Activated naive CD4-positive, alpha-beta T cell treated with Interleukin-2 at 50 U/mL for 16 hours (primary cell): ENCODE results near the gene PFKM.
A peak's percentile ranks its signal among the peaks of the same experiment; 100 is the strongest.
"Not testable (repeated sequence)": the region's sequence is repeated elsewhere in the genome, so short reads cannot be mapped to it uniquely, and the experiment has no call there.

Experiments
- DNase-seq: peaks from one replicate; pipeline ENCODE4 v3.0.0-alpha.2; 2020

The PFKM gene

DNA sequence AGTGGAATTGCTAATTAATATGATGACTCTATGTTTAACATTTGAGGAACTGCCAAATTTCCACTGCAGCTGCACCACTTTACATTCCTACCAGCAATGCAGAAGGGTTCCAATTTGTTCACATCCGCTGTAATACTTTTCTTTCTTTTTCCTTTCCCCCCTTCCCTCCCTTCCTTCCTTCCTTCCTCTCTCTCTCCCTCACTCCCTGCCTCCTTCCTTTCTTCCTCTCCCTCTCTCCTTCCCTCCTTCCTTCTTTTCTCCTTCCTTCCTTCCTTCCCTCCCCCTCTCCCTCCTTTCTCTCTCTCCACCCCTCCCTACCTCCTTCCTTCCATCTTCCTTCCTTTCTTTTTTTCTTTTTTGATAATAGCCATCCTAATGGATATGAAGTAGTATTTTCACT is 3.2 kb upstream of the PFKM start:
- DNase-seq, result no peak

- no peak for DNase-seq
These were observed 786 bp upstream of the PFKM start for GRCh38 chr12:48118284-48118871.

- DNase-seq, result no peak
These were observed 651 bp downstream of the PFKM start for GRCh38 chr12:48119834-48120195.

DNA sequence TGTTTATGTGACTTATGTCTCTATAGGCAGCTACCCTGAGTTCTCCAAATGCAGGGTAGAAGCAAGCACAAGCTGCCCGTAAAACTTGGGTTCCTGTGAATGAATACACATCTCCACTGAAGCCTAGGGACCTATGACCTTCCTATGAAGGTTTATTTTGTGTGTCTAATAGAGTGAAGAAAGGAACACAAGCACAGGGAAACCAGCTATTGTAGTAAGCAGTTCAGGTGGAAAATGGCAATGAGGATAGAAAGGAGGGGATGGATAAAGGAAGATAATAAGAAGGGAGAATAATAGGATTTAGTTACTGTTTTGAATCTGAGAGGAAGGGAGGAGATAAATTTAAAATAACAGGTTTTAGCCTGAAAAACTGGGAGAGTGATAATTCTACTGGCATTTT is 2.4 kb downstream of the PFKM start:
- DNase-seq, result no peak

DNA sequence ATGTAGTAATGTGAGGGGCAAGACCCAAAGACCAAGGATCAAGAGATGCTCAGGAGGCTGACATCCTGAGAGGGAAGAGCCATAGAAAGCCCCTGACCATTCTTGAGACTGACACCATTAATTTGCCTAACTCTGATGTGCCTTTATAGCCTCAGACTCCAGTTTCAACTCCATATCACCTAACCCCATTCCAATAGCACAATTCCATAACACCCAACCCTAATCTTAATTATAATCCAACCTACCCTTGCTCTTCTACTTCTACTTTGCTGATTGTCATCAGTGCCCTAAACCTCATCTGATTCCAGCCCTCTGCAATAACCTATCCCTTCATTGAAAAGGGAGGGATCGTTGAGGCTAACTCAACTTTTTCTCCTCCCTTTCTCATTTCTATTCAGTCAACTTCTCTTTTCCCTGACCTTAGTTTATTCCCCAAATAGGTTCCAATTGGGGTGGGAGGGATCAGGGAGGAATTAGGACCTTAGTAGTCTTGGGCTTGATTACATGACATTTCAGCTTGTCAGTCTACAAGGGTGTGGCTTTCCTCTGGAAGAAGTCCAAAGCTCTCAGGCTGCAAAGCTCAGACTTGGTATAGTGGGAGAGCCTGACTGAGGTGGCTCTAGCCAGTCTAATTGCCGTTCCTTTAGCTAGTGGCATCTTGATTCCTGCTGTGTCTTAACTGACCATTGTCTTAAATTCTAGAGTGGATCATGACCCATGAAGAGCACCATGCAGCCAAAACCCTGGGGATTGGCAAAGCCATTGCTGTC is 3.1 kb downstream of the PFKM start:
- no peak for DNase-seq

GRCh38 chr12:48123169-48123568 is 4.0 kb downstream of the PFKM start:
- no peak for DNase-seq

DNA sequence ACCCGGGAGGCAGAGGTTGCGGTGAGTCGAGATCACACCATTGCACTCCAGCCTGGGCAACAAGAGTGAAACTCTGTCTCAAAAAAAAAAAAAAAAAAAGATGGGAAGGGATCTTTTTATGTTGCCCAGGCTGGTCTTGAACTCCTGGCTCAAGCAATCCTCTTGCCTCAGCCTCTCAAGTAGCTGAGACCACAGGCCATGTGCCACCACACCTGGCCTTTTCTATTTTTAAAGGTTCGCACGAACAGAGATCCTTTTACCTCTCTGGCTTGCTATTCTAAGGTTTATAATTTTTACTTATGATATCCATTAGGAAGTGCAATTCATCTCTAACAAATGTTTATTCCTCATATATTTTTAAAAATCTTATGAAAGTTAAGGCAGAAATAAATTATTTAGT is 6.4 kb downstream of the PFKM start:
- DNase-seq, result not testable (repeated sequence)

GRCh38 chr12:48125985-48126384 is 6.8 kb downstream of the PFKM start:
- DNase-seq, result no peak

- DNase-seq, result no peak
These were observed 7.9 kb downstream of the PFKM start for GRCh38 chr12:48126953-48127630.

DNA sequence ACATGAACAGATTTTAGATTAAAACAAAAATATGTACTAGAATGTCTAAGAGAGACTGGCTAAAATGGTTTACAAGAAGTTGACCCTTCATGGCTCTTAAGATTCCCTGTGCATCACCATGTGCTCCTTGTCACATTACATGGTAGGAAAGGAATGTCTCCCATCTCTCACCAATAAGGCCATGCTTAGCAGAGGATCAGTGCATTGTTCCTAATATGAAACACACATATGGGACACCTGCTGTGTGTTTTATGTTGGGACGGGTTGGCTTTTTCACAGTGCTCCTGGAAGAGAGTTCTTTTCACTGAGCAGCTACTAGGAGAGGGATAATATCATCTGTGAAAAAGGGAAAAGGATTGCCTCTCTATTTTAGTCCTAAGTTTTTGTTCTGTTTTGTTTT is 9.6 kb downstream of the PFKM start:
- DNase-seq, result no peak

GRCh38 chr12:48129376-48129775 is 10.2 kb downstream of the PFKM start:
- DNase-seq, result no peak

GRCh38 chr12:48131517-48131916 is 12.4 kb downstream of the PFKM start:
- no peak for DNase-seq

DNA sequence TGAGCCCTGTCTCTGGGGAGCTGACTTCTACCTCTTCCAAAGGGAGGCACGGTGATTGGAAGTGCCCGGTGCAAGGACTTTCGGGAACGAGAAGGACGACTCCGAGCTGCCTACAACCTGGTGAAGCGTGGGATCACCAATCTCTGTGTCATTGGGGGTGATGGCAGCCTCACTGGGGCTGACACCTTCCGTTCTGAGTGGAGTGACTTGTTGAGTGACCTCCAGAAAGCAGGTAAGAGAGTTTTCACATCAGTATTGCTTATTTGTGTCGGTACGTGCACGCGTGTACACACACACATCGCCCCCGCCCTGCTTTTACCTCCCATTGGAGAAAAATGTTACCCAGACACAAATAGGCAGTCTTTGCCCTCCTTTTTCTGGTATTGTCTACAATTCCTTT is 13.7 kb downstream of the PFKM start:
- no peak for DNase-seq

DNA sequence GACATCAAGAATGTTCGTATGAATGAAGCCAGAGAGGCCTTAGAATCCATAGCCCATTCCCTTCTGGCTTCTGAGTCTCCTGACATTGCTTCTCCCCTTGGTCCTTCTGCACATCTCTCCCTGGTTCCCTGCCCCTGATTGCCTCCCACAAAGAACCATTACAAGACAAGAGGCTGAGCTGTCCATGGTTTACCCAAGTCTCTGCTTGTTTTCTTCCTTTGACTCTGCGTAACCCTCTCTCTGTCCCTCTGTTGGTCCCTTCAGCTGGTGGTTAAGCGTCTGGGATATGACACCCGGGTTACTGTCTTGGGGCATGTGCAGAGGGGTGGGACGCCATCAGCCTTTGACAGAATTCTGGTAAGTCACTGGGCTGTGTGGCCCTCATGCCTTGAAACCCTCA is 15.9 kb downstream of the PFKM start:
- DNase-seq, result no peak

DNA sequence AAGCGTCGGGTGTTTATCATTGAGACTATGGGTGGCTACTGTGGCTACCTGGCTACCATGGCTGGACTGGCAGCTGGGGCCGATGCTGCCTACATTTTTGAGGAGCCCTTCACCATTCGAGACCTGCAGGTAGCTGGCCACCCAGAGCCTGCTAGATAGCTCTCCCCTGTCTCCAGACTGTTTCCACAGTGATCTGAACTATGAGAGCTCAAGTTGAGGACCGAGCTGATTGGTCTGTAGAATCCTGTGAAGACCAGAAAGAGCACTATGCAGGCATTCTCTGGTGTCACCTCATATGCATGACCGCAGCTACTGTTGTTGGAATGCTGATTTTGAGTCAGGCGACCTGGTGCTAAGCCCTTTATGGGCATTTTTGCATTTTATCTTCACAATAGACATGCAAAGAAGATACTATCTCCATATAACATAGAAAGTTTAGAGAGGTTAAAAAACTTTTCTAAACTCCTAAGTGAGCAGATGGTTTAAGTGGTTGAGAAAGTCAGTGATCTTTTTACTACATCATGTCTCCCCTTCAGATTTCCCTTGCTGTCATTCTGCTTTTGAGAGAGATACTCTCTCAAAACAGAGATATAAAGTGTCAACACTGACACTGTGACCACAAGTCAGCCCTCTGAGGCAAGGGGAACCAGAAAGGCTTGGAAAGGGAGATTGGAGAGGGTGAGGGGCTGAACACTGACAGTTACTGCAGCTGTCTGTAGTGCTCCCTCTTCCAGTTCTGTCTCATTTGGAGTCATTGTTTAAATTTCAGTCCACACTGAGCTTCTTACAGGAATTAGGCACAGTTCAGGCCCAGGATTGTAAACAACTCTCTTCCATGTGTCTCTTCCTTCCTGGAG is 23.9 kb downstream of the PFKM start:
- DNase-seq, result no peak

GRCh38 chr12:48143898-48144297 is 24.7 kb downstream of the PFKM start:
- no peak for DNase-seq

DNA sequence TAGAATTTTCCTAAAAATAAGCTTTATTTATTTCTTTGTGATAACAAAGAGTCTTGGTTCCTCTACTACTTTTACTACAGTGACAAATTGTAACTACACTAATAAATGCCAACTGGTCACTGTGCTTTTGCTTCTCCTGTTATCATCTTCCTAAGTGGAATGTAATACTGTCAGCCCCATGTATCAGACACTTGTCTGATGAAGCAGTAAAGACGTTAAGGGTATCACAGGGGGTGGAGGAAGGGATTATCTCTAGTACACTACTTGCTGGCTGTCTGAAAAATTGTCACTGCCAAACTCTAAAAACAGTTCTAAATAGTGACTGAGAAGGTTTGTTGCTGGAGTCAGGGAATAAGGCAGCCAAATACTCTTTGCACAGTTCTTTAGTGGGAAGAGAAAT is 26.8 kb downstream of the PFKM start:
- DNase-seq, result no peak

DNA sequence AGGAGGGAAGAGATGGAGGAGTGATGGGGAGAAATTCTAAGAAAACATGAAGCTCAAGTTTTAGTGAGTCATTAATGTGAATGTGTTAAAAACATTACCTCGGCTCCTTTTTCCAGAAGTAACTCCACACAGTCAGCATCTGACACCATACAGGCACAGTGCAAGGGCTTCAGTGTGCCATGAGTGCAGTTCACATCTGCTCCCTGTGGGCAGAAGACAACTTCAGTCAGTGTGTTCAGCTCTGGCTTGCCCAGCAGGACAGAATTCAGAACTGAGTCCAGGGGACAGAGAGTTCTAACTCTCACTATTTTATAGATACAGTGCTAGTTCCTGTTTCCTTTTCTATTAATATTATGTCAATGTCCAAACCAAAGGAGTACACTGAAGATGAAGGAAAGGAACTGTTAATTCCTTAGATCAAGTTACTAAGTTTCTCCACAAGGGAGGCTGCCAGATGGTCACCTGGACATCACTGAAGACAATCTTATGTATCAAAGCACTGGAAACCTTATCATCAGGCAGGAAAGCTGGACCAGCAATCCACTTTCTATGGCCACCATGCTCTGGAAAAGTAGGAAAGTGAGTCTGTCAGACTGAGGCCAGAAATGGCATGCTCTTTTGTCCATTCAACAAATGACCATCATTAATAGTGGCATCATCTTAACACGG is 32.1 kb downstream of the PFKM start:
- no peak for DNase-seq

GRCh38 chr12:48155786-48156185 is 36.6 kb downstream of the PFKM start:
- not testable (repeated sequence) for DNase-seq

- no peak for DNase-seq
These were observed 37.5 kb downstream of the PFKM start for GRCh38 chr12:48156652-48157017.

DNA sequence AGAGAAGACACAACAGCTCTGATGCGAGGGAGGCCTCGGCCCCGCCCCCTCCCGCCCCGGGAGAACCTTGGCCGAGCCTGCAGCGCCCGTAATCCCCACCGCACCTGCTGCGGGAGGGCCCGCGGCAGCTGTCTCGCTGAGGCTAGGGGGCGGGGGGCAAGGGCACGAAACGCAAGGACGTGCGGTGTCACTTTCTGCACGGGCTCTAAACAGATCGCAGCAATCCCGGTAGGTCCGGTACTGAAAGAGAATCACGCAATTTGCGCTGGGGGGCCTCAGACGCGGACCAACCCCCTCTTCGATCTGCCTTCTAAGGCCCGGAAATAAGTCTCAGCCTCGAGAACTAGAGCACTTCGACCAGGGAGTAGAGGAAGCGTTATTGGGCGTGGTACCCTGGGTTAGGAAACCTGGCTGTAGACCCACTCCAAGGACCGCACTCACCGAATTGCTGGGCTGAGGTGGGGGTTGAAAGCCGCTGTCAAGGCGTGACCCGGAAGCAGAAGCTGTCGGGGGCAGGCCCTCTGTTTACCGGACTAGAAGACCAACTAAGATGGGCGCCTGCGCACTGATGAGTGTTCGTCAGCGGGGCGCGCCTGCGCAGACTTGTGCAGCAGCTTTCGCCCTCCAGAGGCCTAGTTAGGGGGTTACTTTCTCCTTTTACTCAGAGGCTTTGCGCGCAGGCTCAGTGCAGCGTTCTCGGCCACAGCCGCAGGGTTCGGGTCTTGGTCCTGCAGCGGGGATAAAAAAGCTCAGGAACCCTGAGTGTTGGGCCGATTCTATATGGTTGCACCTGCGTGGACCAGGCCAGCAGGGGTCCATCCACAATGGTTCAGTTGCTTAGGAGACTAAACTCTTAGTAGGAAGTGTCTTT is 38.1 kb downstream of the PFKM start, which contains the start of gene ASB8:
Gene ASB8, minus strand, starts transcription at position 498 of the 871 bp plus-strand sequence. CDS start 4,019 bp downstream, outside the sequence.
- DNase-seq, result peak; percentile 100

DNA sequence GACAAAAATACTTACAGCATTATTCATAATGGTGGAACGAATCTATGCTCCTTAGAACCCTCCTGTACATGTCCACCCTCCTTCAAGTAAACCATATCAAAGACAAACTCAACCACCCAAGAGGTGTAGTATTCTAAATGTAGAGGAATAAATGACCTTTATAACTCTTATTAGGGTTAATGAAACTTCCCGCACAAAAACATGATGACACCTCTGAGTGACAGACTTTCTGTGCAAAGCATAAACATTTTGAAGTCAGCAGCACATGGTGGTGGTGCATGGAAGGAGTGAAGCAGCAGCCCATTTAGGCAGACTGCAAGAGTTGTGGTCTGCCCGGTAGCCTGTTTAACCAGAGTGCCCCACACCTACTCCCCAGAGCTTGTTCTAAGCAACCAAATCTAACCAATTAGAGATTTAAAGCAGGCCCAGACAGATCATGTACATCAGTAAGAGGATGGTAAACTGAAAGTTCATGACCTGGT is 38.8 kb downstream of the PFKM start:
- peak; percentile 5 for DNase-seq
